H9 (cell line): ENCODE results near the gene TMEM100. TPM values are rescaled to one million over a fixed set of nuclear protein-coding genes. Genes with fewer than 3 reads are reported as not detected.

Experiments
- DNase-seq: peaks from one replicate; pipeline ENCODE4 v3.0.0-alpha.2; 2017
- H2AFZ ChIP-seq: one replicate; pipeline ENCODE4 v1.6.1; 2013; ENCODE audit warnings: mild to moderate bottlenecking, low read length, control low read depth, moderate library complexity
- H2AK5ac ChIP-seq: 2 replicates; pipeline ENCODE4 v1.6.1; 2013; ENCODE audit warnings: low read length, control low read depth, mixed read lengths; ENCODE audit not compliant: insufficient read length
- H2BK120ac ChIP-seq: one replicate; pipeline ENCODE4 v1.6.1; 2013; ENCODE audit warnings: low read depth, mild to moderate bottlenecking, low read length, control low read depth, inconsistent platforms; ENCODE audit not compliant: poor library complexity, severe bottlenecking
- H2BK12ac ChIP-seq: 2 replicates; pipeline ENCODE4 v1.6.1; 2013; ENCODE audit warnings: low read length, control low read depth, mixed read lengths, low read depth; ENCODE audit not compliant: insufficient read length
- H2BK15ac ChIP-seq: 2 replicates; pipeline ENCODE4 v1.6.1; 2013; ENCODE audit warnings: low read depth, low read length, control low read depth
- H2BK20ac ChIP-seq: one replicate; pipeline ENCODE4 v1.6.1; 2013; ENCODE audit warnings: low read depth, mild to moderate bottlenecking, low read length, control low read depth, inconsistent platforms; ENCODE audit not compliant: poor library complexity, severe bottlenecking
- H2BK5ac ChIP-seq: 2 replicates; pipeline ENCODE4 v1.6.1; 2013; ENCODE audit warnings: low read length, control low read depth, mixed read lengths; ENCODE audit not compliant: insufficient read length
- H3K14ac ChIP-seq: 2 replicates; pipeline ENCODE4 v1.6.1; 2013; ENCODE audit warnings: low read length, control low read depth; ENCODE audit not compliant: insufficient read depth
- H3K18ac ChIP-seq: 2 replicates; pipeline ENCODE4 v1.6.1; 2013; ENCODE audit warnings: low read depth, mild to moderate bottlenecking, mixed read lengths, low read length, control low read depth; ENCODE audit not compliant: insufficient read length
- H3K23ac ChIP-seq: 2 replicates; pipeline ENCODE4 v1.6.1; 2013; ENCODE audit warnings: low read length, control low read depth, mixed read lengths, low read depth; ENCODE audit not compliant: insufficient read length
- H3K23me2 ChIP-seq: 2 replicates; pipeline ENCODE4 v1.6.1; 2013; ENCODE audit warnings: low read depth, mild to moderate bottlenecking, mixed read lengths, low read length, control low read depth; ENCODE audit not compliant: insufficient read length, poor library complexity, severe bottlenecking
- H3K27ac ChIP-seq: 2 replicates; pipeline ENCODE4 v1.5.1; 2013; ENCODE audit warnings: low read length, control low read depth, mixed read lengths, low read depth; ENCODE audit not compliant: insufficient read length
- H3K27me3 ChIP-seq: 2 replicates; pipeline ENCODE4 v1.6.1; 2013; ENCODE audit warnings: low read length, control low read depth, inconsistent platforms; ENCODE audit not compliant: insufficient read depth
- H3K4ac ChIP-seq: 2 replicates; pipeline ENCODE4 v1.6.1; 2013; ENCODE audit warnings: low read depth, mild to moderate bottlenecking, control low read depth, inconsistent platforms, low read length, moderate library complexity
- H3K4me1 ChIP-seq: 2 replicates; pipeline ENCODE4 v1.6.1; 2013; ENCODE audit warnings: low read length, control low read depth, inconsistent platforms; ENCODE audit not compliant: insufficient read depth
- H3K4me2 ChIP-seq: 2 replicates; pipeline ENCODE4 v1.6.1; 2013; ENCODE audit warnings: low read length, control low read depth, mixed read lengths; ENCODE audit not compliant: insufficient read length, insufficient read depth
- H3K56ac ChIP-seq: 2 replicates; pipeline ENCODE4 v1.6.1; 2013; ENCODE audit warnings: low read depth, mild to moderate bottlenecking, mixed read lengths, low read length, control low read depth; ENCODE audit not compliant: insufficient read length
- H3K79me1 ChIP-seq: 2 replicates; pipeline ENCODE4 v1.6.1; 2013; ENCODE audit warnings: low read depth, mild to moderate bottlenecking, moderate library complexity, low read length, control low read depth, inconsistent platforms; ENCODE audit not compliant: insufficient read depth, poor library complexity, severe bottlenecking
- H3K79me2 ChIP-seq: 2 replicates; pipeline ENCODE4 v1.6.1; 2013; ENCODE audit warnings: low read length, control low read depth, inconsistent platforms; ENCODE audit not compliant: insufficient read depth
- H3K9ac ChIP-seq: 2 replicates; pipeline ENCODE4 v1.6.1; 2013; ENCODE audit warnings: low read length, control low read depth, mixed read lengths; ENCODE audit not compliant: insufficient read length; ENCODE audit errors: extremely low read depth
- H3K9me3 ChIP-seq: one replicate; pipeline ENCODE4 v1.6.1; 2013; ENCODE audit warnings: low read depth, low read length, inconsistent platforms; ENCODE audit not compliant: control insufficient read depth
- H3T11ph ChIP-seq: one replicate; pipeline ENCODE4 v1.6.1; 2013; ENCODE audit warnings: mild to moderate bottlenecking, low read length, control low read depth, inconsistent platforms
- H4K20me1 ChIP-seq: one replicate; pipeline ENCODE4 v1.6.1; 2013; ENCODE audit not compliant: control insufficient read depth, insufficient read length, insufficient read depth
- H4K5ac ChIP-seq: 2 replicates; pipeline ENCODE4 v1.6.1; 2013; ENCODE audit warnings: low read depth, mild to moderate bottlenecking, mixed read lengths, low read length, control low read depth; ENCODE audit not compliant: insufficient read length
- H4K8ac ChIP-seq: replicated peaks from 2 replicates; pipeline ENCODE4 v1.6.1; 2013; ENCODE audit warnings: low read length, control low read depth, mixed read lengths, low read depth; ENCODE audit not compliant: insufficient read length
- H4K91ac ChIP-seq: 2 replicates; pipeline ENCODE4 v1.6.1; 2013; ENCODE audit warnings: low read depth, mild to moderate bottlenecking, moderate library complexity, mixed read lengths, low read length, control low read depth; ENCODE audit not compliant: insufficient read length
- H3K27ac Mint-ChIP-seq, 3 experiments: 2 replicates in 2 of 3; 3 replicates in 1 of 3; pipeline ENCODE4 v1.8.0; 2020 to 2021; ENCODE audit warnings: mixed read lengths in 3 of 3, mild to moderate bottlenecking in 1 of 3, moderate library complexity in 1 of 3
- H3K27me3 Mint-ChIP-seq: 2 replicates; pipeline ENCODE4 v1.8.0; 2021; ENCODE audit warnings: low read depth, mild to moderate bottlenecking, moderate library complexity, mixed read lengths
- H3K36me3 Mint-ChIP-seq, 3 experiments: 2 replicates in 2 of 3; 3 replicates in 1 of 3; pipeline ENCODE4 v1.8.0; 2020 to 2021; ENCODE audit warnings: low read depth in 3 of 3, mixed read lengths in 3 of 3; ENCODE audit not compliant: insufficient read depth in 1 of 3
- H3K4me1 Mint-ChIP-seq, 2 experiments: 2 replicates each; pipeline ENCODE4 v1.8.0; 2020; ENCODE audit warnings: mixed read lengths in 2 of 2
- H3K4me3 Mint-ChIP-seq, 2 experiments: 2 replicates in 1 of 2; 3 replicates in 1 of 2; pipeline ENCODE4 v1.8.0; 2020 to 2021; ENCODE audit warnings: mild to moderate bottlenecking in 2 of 2, mixed read lengths in 2 of 2, moderate library complexity in 1 of 2
- H3K9me3 Mint-ChIP-seq, 2 experiments: 2 replicates in 1 of 2; 3 replicates in 1 of 2; pipeline ENCODE4 v1.8.0; 2020; ENCODE audit warnings: mild to moderate bottlenecking in 2 of 2, mixed read lengths in 2 of 2, moderate library complexity in 1 of 2
- WGBS: extraction: QIAGEN DNeasy Blood & Tissue Kit; methylation state at CpG from one replicate; pipeline ENCODE4 v1.1.7; 2013; ENCODE audit warnings: missing lambda C conversion rate, low lambda C conversion rate, mixed read lengths; ENCODE audit not compliant: insufficient read length; ENCODE audit errors: extremely low coverage; 5-methylcytosine and 5-hydroxymethylcytosine counted together
- total RNA-seq: library from RNA; stranded (reverse); gene quantifications from 2 replicates; pipeline ENCODE4 v1.2.1, GENCODE V29; 2021
- TF ChIP-seq, protein P1 (sequence below): fragments of 200-600 bp; sonication (generic); conservative IDR thresholded peaks from 3 replicates; pipeline ENCODE4 v1.8.0; 2021; ENCODE audit warnings: antibody characterized with exemption, mild to moderate bottlenecking

Gene TMEM100
- total RNA-seq, 1 experiment from 2014 or later: 0.17 TPM

DNA sequence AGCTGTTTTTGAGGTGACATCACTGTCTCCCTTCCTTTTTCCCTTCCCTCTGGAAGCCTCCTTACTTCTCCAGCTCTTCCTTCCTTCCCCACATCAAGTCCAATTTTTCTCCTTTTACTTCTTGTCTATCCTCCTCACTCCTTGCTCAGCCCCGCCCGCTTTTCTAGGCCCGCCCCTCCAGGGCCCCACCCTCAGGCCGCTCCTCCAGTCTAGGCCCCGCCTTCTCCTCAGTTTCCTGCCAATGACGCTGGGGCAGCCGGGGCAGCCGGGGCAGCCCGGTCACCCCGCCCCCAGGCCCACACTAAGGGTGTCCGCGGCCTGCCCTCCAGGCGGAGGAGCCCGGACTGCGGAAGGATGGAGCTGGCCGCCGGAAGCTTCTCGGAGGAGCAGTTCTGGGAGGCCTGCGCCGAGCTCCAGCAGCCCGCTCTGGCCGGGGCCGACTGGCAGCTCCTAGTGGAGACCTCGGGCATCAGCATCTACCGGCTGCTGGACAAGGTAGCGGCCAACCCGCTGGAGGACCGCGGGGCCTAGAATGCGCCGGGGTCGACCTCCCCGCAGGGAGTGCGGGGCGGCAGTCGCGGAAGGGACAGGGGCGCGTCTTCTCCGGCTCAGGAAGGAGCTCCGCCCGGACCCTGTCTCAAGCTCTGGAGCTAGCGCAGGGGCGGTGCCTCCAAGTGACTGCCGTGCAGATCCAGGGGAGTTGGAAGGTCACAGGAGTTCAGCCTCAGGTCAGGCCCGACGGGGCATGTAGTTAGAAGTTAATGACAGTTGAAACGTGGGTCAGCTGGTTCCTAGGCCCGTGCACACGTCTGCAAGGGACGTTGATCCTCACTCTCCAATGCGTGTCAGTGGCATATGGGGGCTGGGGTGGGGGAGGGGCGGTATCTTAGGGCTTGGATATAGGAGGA, 28.3 kb upstream of the TMEM100 start, which contains the start of gene PCTP:
TSS of gene PCTP (plus strand) at position 302 of the 908 bp plus-strand sequence. CDS start at position 355, 53 bp downstream.
- Histone ChIP-seq H3K4ac (no peak within 1 kb of the TSS), H3K56ac (no peak within 1 kb of the TSS), H2BK20ac (no peak within 1 kb of the TSS), H2AFZ (no peak within 1 kb of the TSS), H3K9ac (peak within 1 kb of the TSS; percentile 32), H4K91ac (no peak within 1 kb of the TSS), H3K4me2 (peak within 1 kb of the TSS; percentile 71), H3K18ac (no peak within 1 kb of the TSS), H3K27ac (no peak within 1 kb of the TSS), H4K5ac (no peak within 1 kb of the TSS), H3T11ph (no peak within 1 kb of the TSS), H3K14ac (no peak within 1 kb of the TSS; the same call in 1 of the 2 replicates), H3K9me3 (no peaks in the 10 kb centered on the region), H3K23ac (no peak within 1 kb of the TSS), H2BK12ac (no peak within 1 kb of the TSS), H3K4me1 (no peaks in the 10 kb centered on the region), H3K79me2 (no peaks in the 10 kb centered on the region), H3K27me3 (no peaks in the 10 kb centered on the region), H3K79me1 (no peaks in the 10 kb centered on the region), H3K23me2 (peaks cover 5% of the 10 kb centered on the region), H2BK120ac (no peak within 1 kb of the TSS), H2BK15ac (no peak within 1 kb of the TSS), H2BK5ac (no peak within 1 kb of the TSS), H4K8ac (no peak within 1 kb of the TSS), H2AK5ac (no peak within 1 kb of the TSS), H4K20me1 (no peaks in the 10 kb centered on the region)
- Mint-ChIP-seq H3K36me3 (no peaks in the 10 kb centered on the region; a peak in 1 of 7 replicates), H3K4me1 (peaks cover 15% of the 10 kb centered on the region in 2 experiments), H3K27me3 (no peaks in the 10 kb centered on the region), H3K9me3 (no peaks in the 10 kb centered on the region), H3K27ac (peak within 1 kb of the TSS; percentile 48 to 90 (median 85); a peak in 6 of 7 replicates), H3K4me3 (peak within 1 kb of the TSS; percentile 87 to 90)
- peak; percentile 99 for DNase-seq
- TF ChIP-seq, protein P1, sequence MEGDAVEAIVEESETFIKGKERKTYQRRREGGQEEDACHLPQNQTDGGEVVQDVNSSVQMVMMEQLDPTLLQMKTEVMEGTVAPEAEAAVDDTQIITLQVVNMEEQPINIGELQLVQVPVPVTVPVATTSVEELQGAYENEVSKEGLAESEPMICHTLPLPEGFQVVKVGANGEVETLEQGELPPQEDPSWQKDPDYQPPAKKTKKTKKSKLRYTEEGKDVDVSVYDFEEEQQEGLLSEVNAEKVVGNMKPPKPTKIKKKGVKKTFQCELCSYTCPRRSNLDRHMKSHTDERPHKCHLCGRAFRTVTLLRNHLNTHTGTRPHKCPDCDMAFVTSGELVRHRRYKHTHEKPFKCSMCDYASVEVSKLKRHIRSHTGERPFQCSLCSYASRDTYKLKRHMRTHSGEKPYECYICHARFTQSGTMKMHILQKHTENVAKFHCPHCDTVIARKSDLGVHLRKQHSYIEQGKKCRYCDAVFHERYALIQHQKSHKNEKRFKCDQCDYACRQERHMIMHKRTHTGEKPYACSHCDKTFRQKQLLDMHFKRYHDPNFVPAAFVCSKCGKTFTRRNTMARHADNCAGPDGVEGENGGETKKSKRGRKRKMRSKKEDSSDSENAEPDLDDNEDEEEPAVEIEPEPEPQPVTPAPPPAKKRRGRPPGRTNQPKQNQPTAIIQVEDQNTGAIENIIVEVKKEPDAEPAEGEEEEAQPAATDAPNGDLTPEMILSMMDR: peak; percentile 56
- no CpG with 5 or more reads among the region's 53 CpGs for WGBS
